Activated B cell treated with CpG ODN at 0.5 μM for 24 hours (primary cell): Measurements from ENCODE around the gene PTTG2. TPM values are rescaled to one million over a fixed set of nuclear protein-coding genes. Genes with fewer than 3 reads are reported as not detected.

Experiments
- ATAC-seq: fragments of 200-7000 bp; cut with Tn5 transposase; one replicate; pipeline ENCODE4 v1.10.0; 2021; ENCODE audit warnings: low read depth, mild to moderate bottlenecking, moderate library complexity
- CTCF ChIA-PET: fragments of 350-600 bp; sonication (Branson Sonifier 250); formaldehyde crosslinking; loops from one replicate; lab custom pipeline; 2021; ENCODE audit warnings: antibody characterized with exemption; lab: Charles Lee
- POLR2A ChIA-PET: fragments of 350-600 bp; sonication (Branson Sonifier 250); formaldehyde crosslinking; loops from one replicate; lab custom pipeline; 2021; ENCODE audit warnings: antibody characterized with exemption; lab: Charles Lee
- DNase-seq: peaks from one replicate; pipeline ENCODE4 v3.0.0; 2022
- H3K27ac Mint-ChIP-seq: one replicate; pipeline ENCODE4 v1.8.0; 2020; ENCODE audit warnings: mixed read lengths
- H3K27me3 Mint-ChIP-seq: one replicate; pipeline ENCODE4 v1.8.0; 2021; ENCODE audit warnings: mixed read lengths
- H3K36me3 Mint-ChIP-seq: one replicate; pipeline ENCODE4 v1.8.0; 2021; ENCODE audit warnings: low read depth, mixed read lengths
- H3K4me1 Mint-ChIP-seq: one replicate; pipeline ENCODE4 v1.8.0; 2021; ENCODE audit warnings: mixed read lengths
- H3K4me3 Mint-ChIP-seq: one replicate; pipeline ENCODE4 v1.8.0; 2020; ENCODE audit warnings: mild to moderate bottlenecking, mixed read lengths
- H3K9me3 Mint-ChIP-seq: one replicate; pipeline ENCODE4 v1.8.0; 2020; ENCODE audit warnings: mixed read lengths
- CTCF ChIP-seq: fragments of 200-600 bp; IDR thresholded peaks from one replicate; pipeline ENCODE4 v1.8.0; 2022; ENCODE audit warnings: antibody characterized with exemption, mild to moderate bottlenecking
- intact Hi-C: fragments of 100-400 bp; cut with micrococcal nuclease; formaldehyde crosslinking; loops from one replicate; pipeline ENCODE4 v1.15.1; 2024
- total RNA-seq: library from RNA; stranded (reverse); gene quantifications from 2 replicates; pipeline ENCODE4 v1.2.3, GENCODE V29; 2022

The PTTG2 gene
- total RNA-seq, 1 donor from 2014 or later: 2.2 TPM

- Mint-ChIP-seq H3K9me3 (no peaks in the 10 kb centered on the region), H3K36me3 (peaks cover 22% of the 10 kb centered on the region), H3K27ac (peak overlapping the region; percentile 77), H3K27me3 (no peaks in the 10 kb centered on the region), H3K4me3 (peak overlapping the region; percentile 29), H3K4me1 (peaks cover 81% of the 10 kb centered on the region)
- DNase-seq (no peak), ATAC-seq (no peak)
- ChIA-PET POLR2A (interaction anchor here (0.7 kb wide), 1 partner anchor 1459 kb away, joined by 7 read pairs; no protein-coding TSS in a partner anchor), CTCF (interaction anchor here (1.1 kb wide), 1 partner anchor 13 kb away, joined by 3 read pairs; no protein-coding TSS in a partner anchor)
- intact Hi-C loops: loop anchor here (5.0 kb wide), 1 partner anchor 100 kb away; the partner anchor contains the start of gene TBC1D1
- TF ChIP-seq CTCF: no peak
Observed at GRCh38 chr4:37991623-37992410, 31.6 kb downstream of the PTTG2 start.

- Mint-ChIP-seq H3K36me3 (peaks cover 14% of the 10 kb centered on the region), H3K27ac (no peak overlapping the region), H3K4me1 (peaks cover 73% of the 10 kb centered on the region), H3K27me3 (no peaks in the 10 kb centered on the region), H3K4me3 (no peak overlapping the region), H3K9me3 (no peaks in the 10 kb centered on the region)
- POLR2A ChIA-PET: no interaction called here
- ATAC-seq (no peak), DNase-seq (no peak)
- CTCF ChIA-PET: no interaction called here
- intact Hi-C loops: loop anchor here (5.0 kb wide), 1 partner anchor 102 kb away; the partner anchor contains the start of gene TBC1D1
- no peak for TF ChIP-seq CTCF
Observed at GRCh38 chr4:37993806-37994205, 33.6 kb downstream of the PTTG2 start.

GRCh38 chr4:37994569-37994968 is 34.4 kb downstream of the PTTG2 start:
- CTCF ChIA-PET: no interaction called here
- H3K27ac Mint-ChIP-seq: peak overlapping the region; percentile 15
- POLR2A ChIA-PET: no interaction called here
- H3K4me1 Mint-ChIP-seq: peaks cover 69% of the 10 kb centered on the region
- ATAC-seq (no peak), DNase-seq (no peak)
- H3K9me3 Mint-ChIP-seq: no peaks in the 10 kb centered on the region
- H3K36me3 Mint-ChIP-seq: peaks cover 14% of the 10 kb centered on the region
- no peak overlapping the region for H3K4me3 Mint-ChIP-seq
- intact Hi-C loops: loop anchor here (5.0 kb wide), 1 partner anchor 102 kb away; the partner anchor contains the start of gene TBC1D1
- no peaks in the 10 kb centered on the region for H3K27me3 Mint-ChIP-seq
- no peak for TF ChIP-seq CTCF

GRCh38 chr4:37995299-37995821 is 35.2 kb downstream of the PTTG2 start:
- TF ChIP-seq CTCF: no peak
- no peak for ATAC-seq

More at GRCh38 chr4:37995299-37995821, 35.2 kb downstream of the PTTG2 start:
- H3K4me1 Mint-ChIP-seq: peaks cover 67% of the 10 kb centered on the region
- H3K27ac Mint-ChIP-seq: peak overlapping the region; percentile 25
- peaks cover 17% of the 10 kb centered on the region for H3K36me3 Mint-ChIP-seq
- intact Hi-C loops: no loop called here
- H3K27me3 Mint-ChIP-seq: no peaks in the 10 kb centered on the region
- H3K4me3 Mint-ChIP-seq: peak overlapping the region; percentile 30
- H3K9me3 Mint-ChIP-seq: no peaks in the 10 kb centered on the region
- ChIA-PET CTCF (no interaction called here), POLR2A (no interaction called here)
- no peak for DNase-seq
